ENCODE results near the gene DPYSL3.

DNA sequence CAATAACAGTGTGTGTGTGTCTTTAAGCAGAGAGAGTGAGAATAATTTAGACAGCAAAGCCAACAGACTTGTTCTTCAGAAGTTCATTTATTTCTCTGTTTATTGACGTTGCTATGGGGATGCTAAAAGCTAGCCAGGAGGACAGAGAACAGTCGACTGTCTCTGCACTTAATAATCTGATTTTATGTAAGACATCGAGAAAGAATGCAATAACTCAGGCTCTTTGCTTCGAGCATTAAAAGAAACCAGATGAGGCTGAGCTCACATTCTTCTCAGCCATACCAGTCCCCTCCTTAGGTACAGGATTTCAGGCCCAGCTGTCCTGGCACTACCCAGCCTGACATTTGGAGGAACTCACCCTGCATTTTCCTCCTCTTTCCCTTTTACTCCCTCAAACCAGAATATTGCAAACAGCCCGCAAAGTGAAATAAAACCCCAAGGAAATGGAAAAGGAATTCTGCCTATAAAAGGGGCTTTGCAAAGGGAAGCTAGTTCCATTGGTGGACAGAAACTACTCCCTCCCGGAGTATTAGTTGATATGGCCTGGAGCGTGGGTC, 44.5 kb upstream of the DPYSL3 start:
- TF ChIP-seq, protein P1, sequence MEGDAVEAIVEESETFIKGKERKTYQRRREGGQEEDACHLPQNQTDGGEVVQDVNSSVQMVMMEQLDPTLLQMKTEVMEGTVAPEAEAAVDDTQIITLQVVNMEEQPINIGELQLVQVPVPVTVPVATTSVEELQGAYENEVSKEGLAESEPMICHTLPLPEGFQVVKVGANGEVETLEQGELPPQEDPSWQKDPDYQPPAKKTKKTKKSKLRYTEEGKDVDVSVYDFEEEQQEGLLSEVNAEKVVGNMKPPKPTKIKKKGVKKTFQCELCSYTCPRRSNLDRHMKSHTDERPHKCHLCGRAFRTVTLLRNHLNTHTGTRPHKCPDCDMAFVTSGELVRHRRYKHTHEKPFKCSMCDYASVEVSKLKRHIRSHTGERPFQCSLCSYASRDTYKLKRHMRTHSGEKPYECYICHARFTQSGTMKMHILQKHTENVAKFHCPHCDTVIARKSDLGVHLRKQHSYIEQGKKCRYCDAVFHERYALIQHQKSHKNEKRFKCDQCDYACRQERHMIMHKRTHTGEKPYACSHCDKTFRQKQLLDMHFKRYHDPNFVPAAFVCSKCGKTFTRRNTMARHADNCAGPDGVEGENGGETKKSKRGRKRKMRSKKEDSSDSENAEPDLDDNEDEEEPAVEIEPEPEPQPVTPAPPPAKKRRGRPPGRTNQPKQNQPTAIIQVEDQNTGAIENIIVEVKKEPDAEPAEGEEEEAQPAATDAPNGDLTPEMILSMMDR (IDR thresholded peaks at IDR 0.05) = no peak
- TF ChIP-seq EZH2 (IDR thresholded peaks at IDR 0.05) = no peak
- TF ChIP-seq EZH2phosphoT487 (IDR thresholded peaks at IDR 0.05) = no peak

Data from neural progenitor cell (in vitro differentiated cells).